Measurements from ENCODE around the gene MORN1. TPM values are rescaled to one million over a fixed set of nuclear protein-coding genes. Genes with fewer than 3 reads are reported as not detected.
A peak's percentile ranks its signal among the peaks of the same experiment; 100 is the strongest.
"Not testable (repeated sequence)": the region's sequence is repeated elsewhere in the genome, so short reads cannot be mapped to it uniquely, and the experiment has no call there.

MORN1 gene
- polyA plus RNA-seq (2012; ENCODE audit: low read depth, missing spikeins) = 2.5 TPM

GRCh38 chr1:2391041-2391930 lies at the start of gene MORN1, which contains the start of gene RER1:
Gene MORN1, minus strand, starts transcription at chr1:2391554. Its CDS starts 21 bp downstream, at chr1:2391533.
Gene RER1, plus strand, starts transcription at chr1:2391841. Its CDS starts 3,950 bp downstream, at chr1:2395791.
- peak; percentile 58; the same call in 1 of the 2 replicates for TF ChIP-seq TAF1 (IDR thresholded peaks at IDR 0.05; ENCODE audit: low read depth, low read length)
- peak; percentile 84 for TF ChIP-seq POLR2A (IDR thresholded peaks at IDR 0.05; ENCODE audit: low read depth, low read length)
- TF ChIP-seq PAX5 (IDR thresholded peaks at IDR 0.05; ENCODE audit: insufficient read depth, low read length, severe bottlenecking) = no peak
- TF ChIP-seq POLR2AphosphoS5 (IDR thresholded peaks at IDR 0.05; ENCODE audit: low read depth, low read length) = peak; percentile 69; the same call in 1 of the 2 replicates
- peak; percentile 80 for TF ChIP-seq SPI1 (IDR thresholded peaks at IDR 0.05; ENCODE audit: low read depth, low read length)
- TF ChIP-seq POU2F2 (IDR thresholded peaks at IDR 0.05; ENCODE audit: low read depth, low read length) = 0 out of 2 replicates have a peak, but pooled peaks have one; percentile 23
- FAIRE-seq = peak; percentile 100
- peak; percentile 100 for DNase-seq (ENCODE audit: insufficient read length, low spot score)

GRCh38 chr1:2440346-2440745 lies 49.0 kb upstream of the MORN1 start:
- FAIRE-seq = peak; percentile 74
- not testable (repeated sequence) for DNase-seq (ENCODE audit: insufficient read length, low spot score)

GRCh38 chr1:2439369-2439768 lies 48.0 kb upstream of the MORN1 start:
- TF ChIP-seq PAX5 (IDR thresholded peaks at IDR 0.05; ENCODE audit: insufficient read depth, low read length, severe bottlenecking) = no peak
- no peak for TF ChIP-seq TAF1 (IDR thresholded peaks at IDR 0.05; ENCODE audit: low read depth, low read length)
- TF ChIP-seq POLR2AphosphoS5 (IDR thresholded peaks at IDR 0.05; ENCODE audit: low read depth, low read length) = no peak
- no peak for TF ChIP-seq SPI1 (IDR thresholded peaks at IDR 0.05; ENCODE audit: low read depth, low read length)
- DNase-seq (ENCODE audit: insufficient read length, low spot score) = no peak
- no peak for FAIRE-seq

GRCh38 chr1:2438641-2439040 lies 47.3 kb upstream of the MORN1 start:
- no peak for DNase-seq (ENCODE audit: insufficient read length, low spot score)
- no peak for FAIRE-seq
- TF ChIP-seq PAX5 (IDR thresholded peaks at IDR 0.05; ENCODE audit: insufficient read depth, low read length, severe bottlenecking) (no peak), SPI1 (IDR thresholded peaks at IDR 0.05; ENCODE audit: low read depth, low read length) (no peak), POLR2AphosphoS5 (IDR thresholded peaks at IDR 0.05; ENCODE audit: low read depth, low read length) (no peak), POU2F2 (IDR thresholded peaks at IDR 0.05; ENCODE audit: low read depth, low read length) (no peak), POLR2A (IDR thresholded peaks at IDR 0.05; ENCODE audit: low read depth, low read length) (no peak), TAF1 (IDR thresholded peaks at IDR 0.05; ENCODE audit: low read depth, low read length) (no peak)

GRCh38 chr1:2438038-2438437 lies 46.7 kb upstream of the MORN1 start:
- FAIRE-seq (no peak), DNase-seq (ENCODE audit: insufficient read length, low spot score) (no peak)
- TF ChIP-seq POU2F2 (IDR thresholded peaks at IDR 0.05; ENCODE audit: low read depth, low read length) (no peak), TAF1 (IDR thresholded peaks at IDR 0.05; ENCODE audit: low read depth, low read length) (no peak), SPI1 (IDR thresholded peaks at IDR 0.05; ENCODE audit: low read depth, low read length) (no peak), POLR2AphosphoS5 (IDR thresholded peaks at IDR 0.05; ENCODE audit: low read depth, low read length) (no peak), POLR2A (IDR thresholded peaks at IDR 0.05; ENCODE audit: low read depth, low read length) (no peak), PAX5 (IDR thresholded peaks at IDR 0.05; ENCODE audit: insufficient read depth, low read length, severe bottlenecking) (no peak)

GRCh38 chr1:2437617-2438016 lies 46.3 kb upstream of the MORN1 start:
- TF ChIP-seq SPI1 (IDR thresholded peaks at IDR 0.05; ENCODE audit: low read depth, low read length) (no peak), POU2F2 (IDR thresholded peaks at IDR 0.05; ENCODE audit: low read depth, low read length) (no peak), PAX5 (IDR thresholded peaks at IDR 0.05; ENCODE audit: insufficient read depth, low read length, severe bottlenecking) (no peak), POLR2AphosphoS5 (IDR thresholded peaks at IDR 0.05; ENCODE audit: low read depth, low read length) (no peak), TAF1 (IDR thresholded peaks at IDR 0.05; ENCODE audit: low read depth, low read length) (no peak), POLR2A (IDR thresholded peaks at IDR 0.05; ENCODE audit: low read depth, low read length) (no peak)
- peak; percentile 74 for FAIRE-seq
- DNase-seq (ENCODE audit: insufficient read length, low spot score) = no peak

- FAIRE-seq (no peak), DNase-seq (ENCODE audit: insufficient read length, low spot score) (no peak)
- TF ChIP-seq SPI1 (IDR thresholded peaks at IDR 0.05; ENCODE audit: low read depth, low read length) (no peak), POU2F2 (IDR thresholded peaks at IDR 0.05; ENCODE audit: low read depth, low read length) (no peak), TAF1 (IDR thresholded peaks at IDR 0.05; ENCODE audit: low read depth, low read length) (no peak), POLR2AphosphoS5 (IDR thresholded peaks at IDR 0.05; ENCODE audit: low read depth, low read length) (no peak), POLR2A (IDR thresholded peaks at IDR 0.05; ENCODE audit: low read depth, low read length) (no peak), PAX5 (IDR thresholded peaks at IDR 0.05; ENCODE audit: insufficient read depth, low read length, severe bottlenecking) (no peak)
Observed at GRCh38 chr1:2436876-2437275, 45.5 kb upstream of the MORN1 start.

GRCh38 chr1:2435746-2436355 lies 44.5 kb upstream of the MORN1 start:
- no peak for TF ChIP-seq POU2F2 (IDR thresholded peaks at IDR 0.05; ENCODE audit: low read depth, low read length)

GRCh38 chr1:2435091-2435490 lies 43.7 kb upstream of the MORN1 start:
- no peak for TF ChIP-seq SPI1 (IDR thresholded peaks at IDR 0.05; ENCODE audit: low read depth, low read length)
- no peak for TF ChIP-seq POLR2AphosphoS5 (IDR thresholded peaks at IDR 0.05; ENCODE audit: low read depth, low read length)
- no peak for TF ChIP-seq TAF1 (IDR thresholded peaks at IDR 0.05; ENCODE audit: low read depth, low read length)
- TF ChIP-seq PAX5 (IDR thresholded peaks at IDR 0.05; ENCODE audit: insufficient read depth, low read length, severe bottlenecking) = no peak
- TF ChIP-seq POLR2A (IDR thresholded peaks at IDR 0.05; ENCODE audit: low read depth, low read length) = no peak
- TF ChIP-seq POU2F2 (IDR thresholded peaks at IDR 0.05; ENCODE audit: low read depth, low read length) = no peak
- no peak for FAIRE-seq

More at GRCh38 chr1:2435746-2436355, 44.5 kb upstream of the MORN1 start:
- DNase-seq (ENCODE audit: insufficient read length, low spot score) (no peak), FAIRE-seq (no peak)

More at GRCh38 chr1:2435091-2435490, 43.7 kb upstream of the MORN1 start:
- no peak for DNase-seq (ENCODE audit: insufficient read length, low spot score)

Data from GM12891 (cell line).